ENCODE measurements around the gene DGKD.
"Not testable (repeated sequence)": the region's sequence is repeated elsewhere in the genome, so short reads cannot be mapped to it uniquely, and the experiment has no call there.

DGKD gene

GRCh38 chr2:233387667-233388528, 33.6 kb downstream of the DGKD start:
- no peak for DNase-seq

- DNase-seq = no peak
Measured at GRCh38 chr2:233389601-233390125, 35.4 kb downstream of the DGKD start.

DNA sequence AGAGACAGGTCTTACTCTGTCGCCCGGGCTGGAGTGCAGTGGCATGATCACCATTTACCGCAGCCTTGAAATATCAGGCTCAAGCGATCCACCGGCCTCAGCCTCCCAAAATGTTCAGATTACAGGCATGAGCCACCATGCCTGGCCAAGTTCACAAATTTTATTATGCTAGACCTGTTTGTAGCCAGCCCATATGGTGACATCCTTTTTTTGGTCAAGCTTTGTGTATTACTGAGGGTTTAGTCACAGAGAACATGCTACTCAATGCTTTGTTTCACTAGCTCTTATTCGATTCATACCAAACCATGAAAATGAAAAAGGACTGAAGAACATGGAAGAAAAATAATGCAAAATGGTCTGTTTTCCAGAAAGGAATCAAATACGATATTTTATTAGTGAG, 41.4 kb downstream of the DGKD start:
- no peak for DNase-seq

DNA sequence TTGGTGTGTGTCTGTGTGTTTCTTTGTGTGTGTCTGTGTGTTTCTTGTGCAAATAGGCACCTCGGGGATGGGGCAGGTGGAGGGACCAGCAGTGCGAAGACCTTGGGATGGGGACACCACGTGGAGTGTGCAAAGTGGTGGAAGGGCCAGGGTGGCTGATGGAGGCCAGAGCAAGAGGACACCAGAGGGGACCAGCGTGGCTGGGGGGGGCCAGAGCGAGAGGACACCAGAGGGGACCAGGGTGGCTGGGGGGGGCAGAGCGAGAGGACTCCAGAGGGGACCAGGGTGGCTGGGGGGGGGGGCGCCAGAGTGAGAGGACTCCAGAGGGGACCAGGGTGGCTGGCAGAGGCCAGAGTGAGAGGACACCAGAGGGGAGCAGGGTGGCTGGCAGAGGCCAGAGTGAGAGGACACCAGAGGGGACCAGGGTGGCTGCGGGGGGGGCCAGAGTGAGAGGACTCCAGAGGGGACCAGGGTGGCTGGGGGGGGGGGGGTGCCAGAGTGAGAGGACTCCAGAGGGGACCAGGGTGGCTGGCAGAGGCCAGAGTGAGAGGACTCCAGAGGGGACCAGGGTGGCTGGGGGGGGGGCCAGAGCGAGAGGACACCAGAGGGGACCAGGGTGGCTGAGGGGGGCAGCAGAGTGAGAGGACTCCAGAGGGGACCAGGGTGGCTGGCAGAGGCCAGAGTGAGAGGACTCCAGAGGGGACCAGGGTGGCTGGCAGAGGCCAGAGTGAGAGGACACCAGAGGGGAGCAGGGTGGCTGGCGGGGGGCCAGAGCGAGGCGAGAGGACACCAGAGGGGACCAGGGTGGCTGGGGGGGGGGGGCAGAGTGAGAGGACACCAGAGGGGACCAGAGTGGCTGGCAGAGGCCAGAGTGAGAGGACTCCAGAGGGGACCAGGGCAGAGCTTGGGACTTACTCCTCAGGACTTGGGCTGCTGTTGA, 42.7 kb downstream of the DGKD start:
- DNase-seq = not testable (repeated sequence)

DNA sequence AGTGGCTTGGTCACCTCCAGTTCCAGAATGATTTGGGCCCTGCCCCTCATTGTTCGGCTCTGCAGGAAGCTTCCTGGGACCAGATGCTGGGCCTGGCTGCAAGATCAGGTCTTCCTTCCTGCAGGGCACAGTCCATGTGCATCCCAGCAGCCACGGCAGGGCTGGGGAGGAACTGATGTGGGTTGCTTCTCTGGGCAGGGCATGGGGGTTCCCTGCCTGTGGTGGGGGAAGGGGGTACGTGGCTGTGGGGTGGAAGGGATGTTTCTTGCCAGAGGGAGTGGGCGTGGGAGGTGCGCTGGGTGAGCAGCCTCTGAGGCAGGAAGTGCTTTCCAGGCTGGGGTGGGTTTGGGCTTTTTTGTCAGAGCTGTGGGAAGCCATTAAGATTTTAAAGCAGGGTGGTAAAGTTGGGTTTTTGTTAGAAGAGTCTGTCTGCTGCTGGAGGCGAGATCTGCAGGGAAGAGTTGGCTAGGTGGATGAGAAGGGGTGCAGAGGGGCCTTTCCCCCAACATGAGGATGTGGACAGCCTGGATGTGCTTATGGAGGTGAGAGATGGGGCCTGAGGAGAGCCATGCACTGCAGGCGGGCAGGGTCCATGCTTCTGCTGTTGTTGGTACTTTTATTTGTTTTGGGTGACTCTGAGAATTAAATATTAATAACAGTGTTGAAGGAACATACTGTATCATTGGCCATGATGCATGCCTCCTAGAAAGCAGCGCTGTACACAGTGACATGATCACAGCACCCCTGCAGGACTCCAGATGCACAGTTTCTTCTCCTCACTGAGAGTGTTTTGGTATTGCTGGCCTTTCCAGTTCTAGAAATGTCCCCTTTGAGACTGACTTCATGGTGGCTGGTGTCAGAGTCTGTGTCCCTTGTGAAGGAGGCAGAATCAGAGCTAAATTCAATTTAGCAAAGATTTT, 45.3 kb downstream of the DGKD start:
- DNase-seq = no peak

DNA sequence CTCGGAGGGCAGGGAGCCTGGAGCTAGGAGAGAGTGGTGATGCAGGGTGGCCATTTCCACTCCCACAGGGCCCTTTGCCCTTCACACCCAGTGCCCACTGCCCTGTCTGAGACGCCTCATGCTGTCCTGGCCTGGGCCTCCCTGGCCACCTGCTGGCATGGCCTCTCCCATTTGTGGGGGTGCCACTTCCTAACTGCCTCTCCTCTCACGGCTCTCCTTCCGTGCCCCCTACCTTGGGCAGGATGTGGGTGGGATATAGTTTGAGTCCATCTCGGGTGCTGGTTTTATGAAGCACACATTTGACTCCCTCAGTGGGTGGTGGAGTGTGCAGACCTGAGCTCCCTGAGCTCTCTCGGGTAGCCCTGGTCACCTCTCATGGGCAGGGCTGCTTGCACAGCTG, 46.0 kb downstream of the DGKD start:
- DNase-seq = no peak

DNA sequence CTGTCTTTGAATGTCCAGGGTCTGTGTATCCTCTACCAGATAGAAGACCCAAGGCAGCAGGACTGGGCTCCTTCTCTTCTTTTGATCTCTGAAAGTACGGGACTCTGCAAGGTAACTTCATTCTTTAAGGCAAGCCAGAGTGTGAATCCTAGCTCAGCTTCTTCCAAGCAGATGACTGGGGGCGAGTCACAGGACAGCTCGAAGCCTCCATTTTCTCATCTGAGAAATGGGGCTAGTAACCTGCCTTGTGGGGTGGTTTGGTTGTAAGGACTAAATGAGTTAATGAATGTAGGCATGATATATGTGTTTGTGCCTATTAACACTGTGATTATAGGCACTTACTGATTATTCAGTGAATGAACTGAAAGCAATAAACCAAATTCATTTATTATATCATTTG, 46.7 kb downstream of the DGKD start:
- no peak for DNase-seq

DNA sequence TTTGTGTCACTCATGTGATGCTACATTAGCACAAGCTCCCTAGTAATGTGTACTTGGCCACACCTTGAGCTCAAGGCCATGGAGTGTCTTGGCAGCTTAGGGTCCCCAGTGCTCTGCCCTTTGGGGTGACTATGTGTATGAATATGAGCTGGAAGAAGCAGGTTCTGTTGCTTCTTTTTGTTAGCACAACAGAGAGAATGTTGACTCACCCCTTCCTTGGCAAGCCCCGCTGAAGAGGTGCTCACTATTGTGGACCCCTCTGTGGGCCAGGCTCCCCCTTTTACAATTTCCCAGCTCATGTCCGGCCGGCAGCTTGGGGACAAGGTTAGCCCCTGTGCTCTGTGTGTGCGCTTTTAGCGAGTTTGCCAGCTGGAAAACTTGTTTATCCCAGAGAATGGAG, 48.1 kb downstream of the DGKD start:
- no peak for DNase-seq

GRCh38 chr2:233402789-233403188, 48.5 kb downstream of the DGKD start:
- no peak for DNase-seq

- DNase-seq = no peak
Measured at GRCh38 chr2:233404222-233404621, 49.9 kb downstream of the DGKD start.

- DNase-seq = no peak
Measured at GRCh38 chr2:233406865-233407264, 52.6 kb downstream of the DGKD start.

DNA sequence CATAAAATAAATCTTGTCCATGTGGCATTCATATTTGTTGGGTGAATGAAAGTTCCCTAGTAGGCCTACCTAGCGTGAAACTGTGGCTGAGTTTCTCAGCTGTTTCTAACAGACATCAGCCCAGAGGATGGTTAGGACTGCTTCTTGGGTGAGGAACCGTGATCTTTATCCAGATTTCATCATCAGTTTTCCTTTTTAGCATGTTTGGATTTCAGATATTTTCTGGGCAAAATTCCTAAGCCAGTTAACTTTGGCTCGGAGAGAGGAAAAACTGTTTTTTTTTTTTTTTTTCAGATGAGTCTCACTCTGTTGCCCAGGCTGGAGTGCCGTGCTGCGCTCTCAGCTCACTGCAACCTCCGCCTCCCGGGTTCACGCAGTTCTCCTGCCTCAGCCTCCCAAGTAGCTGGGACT, 53.5 kb downstream of the DGKD start:
- no peak for DNase-seq

DNA sequence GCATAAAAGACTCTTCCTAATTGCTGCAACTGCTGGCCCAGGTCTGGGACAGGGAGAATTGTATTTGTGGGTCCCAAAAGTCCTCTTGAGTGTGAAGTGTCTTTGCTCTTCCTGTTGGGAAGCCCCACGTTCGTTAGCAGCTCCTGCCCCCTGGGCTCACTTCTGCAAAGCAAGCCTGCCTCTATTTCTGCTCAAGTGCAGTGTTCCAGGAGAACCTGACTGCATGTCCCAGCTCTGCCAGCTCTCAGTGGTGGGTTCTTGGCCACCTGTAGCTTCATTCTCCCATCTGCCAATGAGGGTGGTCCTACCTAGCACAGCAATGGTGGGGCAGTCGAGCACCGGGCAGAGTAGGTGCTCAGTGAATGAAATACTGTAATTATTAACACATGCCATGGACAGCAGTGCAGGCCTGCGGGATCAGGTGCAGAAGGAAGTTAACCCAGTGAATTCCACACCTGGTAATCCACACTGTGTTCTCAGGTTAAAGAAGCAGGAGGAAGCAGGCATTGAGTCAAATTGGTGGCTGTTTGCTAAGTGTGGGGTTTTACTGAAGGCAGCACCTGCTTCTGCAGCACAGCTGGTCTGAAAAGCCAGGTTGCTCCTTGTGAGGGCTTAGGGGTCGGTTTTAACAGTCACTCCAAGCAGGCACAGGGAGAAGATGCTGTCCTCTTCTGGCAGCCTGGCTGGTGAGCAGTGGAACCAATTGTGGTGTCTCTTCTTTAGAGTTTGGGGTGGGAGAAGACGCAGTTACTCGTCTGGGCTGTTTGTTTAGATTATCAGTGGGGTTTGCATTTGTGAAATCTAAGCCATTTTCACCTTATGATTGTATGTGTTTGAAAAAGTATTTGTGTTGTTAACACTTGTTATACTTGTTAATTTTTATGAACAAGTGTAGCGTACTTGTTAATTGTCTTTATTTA, 54.3 kb downstream of the DGKD start:
- DNase-seq = peak; percentile 24

GRCh38 chr2:233409286-233409991, 55.1 kb downstream of the DGKD start:
- DNase-seq = no peak

DNA sequence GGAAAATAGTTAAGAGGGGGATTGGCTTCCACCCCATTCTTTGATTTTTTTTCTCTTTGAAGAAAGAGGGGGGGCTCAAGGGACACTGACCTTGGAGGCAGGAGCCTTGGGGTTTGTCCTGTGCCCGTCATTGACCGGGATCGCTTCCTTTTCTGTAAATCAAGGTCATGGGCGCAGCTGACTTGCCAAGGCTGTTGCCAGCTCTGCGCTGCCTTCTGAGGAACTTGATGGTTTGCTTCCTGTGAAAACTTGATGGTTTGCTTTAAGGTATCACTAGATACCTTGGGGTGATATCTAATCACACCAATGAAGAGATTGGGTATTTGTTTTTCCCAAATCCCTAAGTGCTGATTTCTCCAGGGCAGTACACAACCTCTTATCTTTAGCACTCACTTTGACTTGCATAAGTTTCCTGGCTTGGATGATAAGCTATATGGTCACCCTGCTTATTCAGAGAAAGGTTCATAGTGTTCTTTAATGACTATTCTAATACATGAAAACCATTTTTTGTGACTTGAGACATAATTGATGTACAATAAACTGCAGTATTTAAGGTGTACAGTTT, 56.0 kb downstream of the DGKD start:
- DNase-seq = no peak

DNA sequence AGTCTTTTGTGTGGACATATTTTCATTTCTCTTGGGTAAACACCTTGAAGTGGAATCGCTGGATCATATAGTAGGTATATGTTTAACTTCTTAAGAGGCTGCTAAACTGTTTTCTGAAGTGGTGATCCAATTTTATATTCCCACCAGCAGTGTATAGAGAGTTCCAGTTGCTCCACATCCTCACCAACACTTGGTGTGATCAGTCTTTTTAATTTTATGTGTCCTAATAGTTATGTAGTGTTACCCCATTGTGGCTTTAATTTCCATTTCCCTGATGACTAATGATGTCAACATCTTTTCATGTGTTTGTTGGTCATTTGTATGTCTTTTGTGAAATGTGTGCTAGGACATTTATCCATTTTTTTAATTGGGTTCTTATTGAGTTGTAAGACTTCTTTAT, 56.9 kb downstream of the DGKD start:
- no peak for DNase-seq

- no peak for DNase-seq
Measured at GRCh38 chr2:233412405-233412804, 58.1 kb downstream of the DGKD start.

DNA sequence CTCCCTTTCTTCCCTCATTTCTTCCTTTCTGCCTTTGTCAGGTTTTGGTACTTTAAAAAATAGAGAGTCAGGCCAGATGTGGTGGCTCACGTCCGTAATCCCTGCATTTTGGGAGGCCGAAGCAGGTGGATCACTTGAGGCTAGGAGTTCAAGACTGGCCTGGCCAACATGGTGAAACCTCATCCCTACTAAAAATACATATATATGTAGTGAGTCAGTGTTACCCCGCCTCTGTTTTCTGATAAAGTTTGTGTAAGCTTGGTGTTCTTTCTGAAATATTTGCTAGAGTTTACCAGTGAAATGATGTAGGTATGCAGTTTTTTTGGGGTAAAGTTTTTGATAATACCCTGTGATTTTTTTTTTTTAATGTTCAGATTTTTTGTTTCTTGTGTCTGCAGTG, 58.8 kb downstream of the DGKD start:
- DNase-seq = no peak

- peak; percentile 45 for DNase-seq
Measured at GRCh38 chr2:233413559-233414272, 59.4 kb downstream of the DGKD start.

DNA sequence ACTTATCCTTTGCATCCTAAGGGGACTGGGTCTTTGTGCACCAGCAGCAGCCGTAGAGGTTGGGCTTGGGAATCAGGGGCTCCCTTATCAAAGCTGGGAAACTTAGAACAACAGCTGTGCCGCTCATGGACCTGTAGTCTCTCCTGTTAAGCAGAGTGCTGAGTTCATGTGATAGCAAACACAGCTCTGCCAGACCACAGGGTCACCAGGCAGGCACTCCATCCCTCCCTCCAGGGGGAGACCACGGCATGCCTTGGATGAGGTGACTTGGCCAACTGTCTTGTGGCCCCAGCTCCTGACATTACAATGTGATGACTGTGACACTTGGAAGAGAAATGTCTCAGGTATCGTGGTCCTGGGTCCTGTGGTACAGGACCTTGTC, 60.0 kb downstream of the DGKD start:
- DNase-seq = no peak
